ENCODE measurements around the gene NRARP. TPM values are rescaled to one million over a fixed set of nuclear protein-coding genes. Genes with fewer than 3 reads are reported as not detected.

Gene NRARP
- total RNA-seq, 1 experiment from 2014 or later: 51.5 TPM

GRCh38 chr9:137269231-137269772 is 32.8 kb downstream of the NRARP start:
- no peak for ATAC-seq
- no peak overlapping the region for H3K4me3 Mint-ChIP-seq
- CTCF ChIA-PET: no interaction called here
- peaks cover 5% of the 10 kb centered on the region for H3K4me1 Mint-ChIP-seq
- POLR2A ChIA-PET: no interaction called here
- H3K27ac Mint-ChIP-seq: no peak overlapping the region; the same call in 1 of the 2 replicates
- no peaks in the 10 kb centered on the region for H3K27me3 Mint-ChIP-seq (ENCODE audit: low read depth)
- H3K36me3 Mint-ChIP-seq: peaks cover 20% of the 10 kb centered on the region
- no peak for TF ChIP-seq SP1 (CRISPR knock-in tag; conservative IDR thresholded peaks at IDR 0.05)
- no peak for TF ChIP-seq ETV6 (CRISPR knock-in tag; IDR thresholded peaks at IDR 0.05)
- TF ChIP-seq SOX15 (CRISPR knock-in tag; IDR thresholded peaks at IDR 0.05): no peak
- no peaks in the 10 kb centered on the region for H3K9me3 Mint-ChIP-seq
- DNase-seq (ENCODE audit: low spot score): no peak

GRCh38 chr9:137268538-137269201 is 33.4 kb downstream of the NRARP start:
- no peak overlapping the region for H3K4me3 Mint-ChIP-seq
- CTCF ChIA-PET: no interaction called here
- peaks cover 20% of the 10 kb centered on the region for H3K36me3 Mint-ChIP-seq
- H3K9me3 Mint-ChIP-seq: no peaks in the 10 kb centered on the region
- ATAC-seq (no peak), DNase-seq (ENCODE audit: low spot score) (no peak)
- peaks cover 4% of the 10 kb centered on the region for H3K4me1 Mint-ChIP-seq
- TF ChIP-seq ZMAT4 (CRISPR knock-in tag; IDR thresholded peaks at IDR 0.05) (no peak), GRHL2 (CRISPR knock-in tag; IDR thresholded peaks at IDR 0.05; ENCODE audit: insufficient replicate concordance, severe bottlenecking) (no peak), ELF4 (CRISPR knock-in tag; IDR thresholded peaks at IDR 0.05; ENCODE audit: low read depth) (no peak), TEAD1 (CRISPR knock-in tag; IDR thresholded peaks at IDR 0.05) (no peak), CBFB (CRISPR knock-in tag; IDR thresholded peaks at IDR 0.05; ENCODE audit: low read depth) (no peak), ZBTB43 (CRISPR knock-in tag; IDR thresholded peaks at IDR 0.05) (no peak), SP1 (CRISPR knock-in tag; conservative IDR thresholded peaks at IDR 0.05) (no peak), ZNF425 (CRISPR knock-in tag; conservative IDR thresholded peaks at IDR 0.05) (no peak), ZSCAN18 (CRISPR knock-in tag; IDR thresholded peaks at IDR 0.05) (no peak), IRF1 (CRISPR knock-in tag; IDR thresholded peaks at IDR 0.05) (no peak), ZNF219 (CRISPR knock-in tag; IDR thresholded peaks at IDR 0.05; ENCODE audit: borderline replicate concordance) (no peak), NFATC4 (CRISPR knock-in tag; IDR thresholded peaks at IDR 0.05) (no peak), ZNF138 (CRISPR knock-in tag; conservative IDR thresholded peaks at IDR 0.05) (no peak)
- H3K27me3 Mint-ChIP-seq (ENCODE audit: low read depth): no peaks in the 10 kb centered on the region
- H3K27ac Mint-ChIP-seq: peak overlapping the region; percentile 17; the same call in 1 of the 2 replicates
- POLR2A ChIA-PET: no interaction called here

GRCh38 chr9:137267933-137268355 is 34.1 kb downstream of the NRARP start:
- ChIA-PET POLR2A (no interaction called here), CTCF (no interaction called here)
- ATAC-seq (no peak), DNase-seq (ENCODE audit: low spot score) (no peak)
- H3K4me3 Mint-ChIP-seq: no peak overlapping the region
- no peak overlapping the region for H3K27ac Mint-ChIP-seq
- no peaks in the 10 kb centered on the region for H3K9me3 Mint-ChIP-seq
- H3K36me3 Mint-ChIP-seq: peaks cover 20% of the 10 kb centered on the region
- H3K27me3 Mint-ChIP-seq (ENCODE audit: low read depth): no peaks in the 10 kb centered on the region
- H3K4me1 Mint-ChIP-seq: no peaks in the 10 kb centered on the region
- TF ChIP-seq GTF2I (CRISPR knock-in tag; conservative IDR thresholded peaks at IDR 0.05) (no peak), ZBTB43 (CRISPR knock-in tag; IDR thresholded peaks at IDR 0.05) (no peak), ATF3 (CRISPR knock-in tag; conservative IDR thresholded peaks at IDR 0.05) (no peak), GRHL2 (CRISPR knock-in tag; IDR thresholded peaks at IDR 0.05; ENCODE audit: insufficient replicate concordance, severe bottlenecking) (no peak), TEAD1 (CRISPR knock-in tag; IDR thresholded peaks at IDR 0.05) (no peak), KAT7 (CRISPR knock-in tag; IDR thresholded peaks at IDR 0.05; ENCODE audit: borderline replicate concordance) (no peak), CBFB (CRISPR knock-in tag; IDR thresholded peaks at IDR 0.05; ENCODE audit: low read depth) (no peak), ZNF512 (CRISPR knock-in tag; IDR thresholded peaks at IDR 0.05; ENCODE audit: borderline replicate concordance) (no peak), ZMAT4 (CRISPR knock-in tag; IDR thresholded peaks at IDR 0.05) (no peak), ZNF232 (CRISPR knock-in tag; IDR thresholded peaks at IDR 0.05) (no peak), ZNF423 (CRISPR knock-in tag; IDR thresholded peaks at IDR 0.05) (no peak)

Data from WTC11 (cell line).